A549 (cell line): Measurements from ENCODE around the gene TPRX1. TPM values are rescaled to one million over a fixed set of nuclear protein-coding genes. Genes with fewer than 3 reads are reported as not detected.

Experiments used
- ATAC-seq, 2 experiments: fragments of 200-7000 bp in 1 of 2; fragments of >200 bp in 1 of 2; cut with Nextera tagmentation in 1 of 2; cut with Tn5 transposase in 1 of 2; 3 replicates each; pipeline versions ENCODE4 v1.8.0 to v1.9.1; 2018 to 2020; ENCODE audit warnings: mild to moderate bottlenecking in 1 of 2, moderate library complexity in 1 of 2
- CTCF ChIA-PET: fragments of 300-600 bp; sonication (Branson Sonifier 250); formaldehyde crosslinking; extraction: SDS; loops from one replicate; lab custom pipeline; 2021; ENCODE audit warnings: antibody characterized with exemption, inconsistent platforms; lab: Yijun Ruan, JAX
- POLR2A ChIA-PET: fragments of 350-600 bp; formaldehyde crosslinking; extraction: SDS; loops from one replicate; lab custom pipeline; 2021; ENCODE audit warnings: antibody characterized with exemption, inconsistent platforms; lab: Yijun Ruan, JAX
- DNase-seq, 2 experiments: peaks; one replicate each; pipeline versions ENCODE4 v3.0.0 to v3.0.0-alpha.2; 2011 to 2016; ENCODE audit warnings: low read depth in 1 of 2, low spot score in 1 of 2
- FAIRE-seq: peaks from 2 replicates; lab custom pipeline; 2011; peaks lifted over from hg19 to GRCh38; lab: Jason Lieb, UNC
- H3K27ac ChIP-seq, 2 experiments: fragments of >200 bp; sonication (Bioruptor Twin); formaldehyde crosslinking; 3 replicates each; pipeline ENCODE4 v1.5.1; 2016 to 2017
- H3K4me1 ChIP-seq: fragments of >200 bp; sonication (Bioruptor Twin); formaldehyde crosslinking; 3 replicates; pipeline ENCODE4 v1.6.1; 2016
- H3K4me2 ChIP-seq: fragments of >200 bp; sonication (Bioruptor Twin); formaldehyde crosslinking; 3 replicates; pipeline ENCODE4 v1.6.1; 2016
- H3K4me3 ChIP-seq: fragments of >200 bp; sonication (Bioruptor Twin); formaldehyde crosslinking; 3 replicates; pipeline ENCODE4 v1.5.1; 2016
- H3K9me3 ChIP-seq: fragments of >200 bp; sonication (Bioruptor Twin); formaldehyde crosslinking; 3 replicates; pipeline ENCODE4 v1.6.1; 2016
- CBX2 ChIP-seq: fragments of 200-600 bp; sonication (generic); IDR thresholded peaks from 2 replicates; pipeline ENCODE4 v1.6.1; 2016; ENCODE audit warnings: low read depth, mild to moderate bottlenecking, borderline replicate concordance
- CEBPB ChIP-seq, 2 experiments: fragments of >200 bp in 1 of 2; sonication (Bioruptor Twin) in 1 of 2; formaldehyde crosslinking in 1 of 2; IDR thresholded peaks; 2 replicates each; pipeline ENCODE4 v1.6.1; 2012 to 2016
- CTCF ChIP-seq: fragments of >200 bp; sonication (Bioruptor Twin); formaldehyde crosslinking; IDR thresholded peaks from 3 replicates; pipeline ENCODE4 v1.5.1; 2016
- ESRRA ChIP-seq: fragments of 150-350 bp; IDR thresholded peaks from 2 replicates; pipeline ENCODE4 v1.6.1; 2014; ENCODE audit warnings: mild to moderate bottlenecking, low read length, borderline replicate concordance
- FOSB ChIP-seq: fragments of 250-450 bp; sonication (Bioruptor Pico); IDR thresholded peaks from 2 replicates; pipeline ENCODE4 v1.5.0; 2020; ENCODE audit warnings: mild to moderate bottlenecking, moderate library complexity
- FOXS1 ChIP-seq: fragments of 250-450 bp; sonication (Bioruptor Pico); IDR thresholded peaks from 2 replicates; pipeline ENCODE4 v1.5.0; 2020; ENCODE audit warnings: mild to moderate bottlenecking, moderate library complexity
- HDAC2 ChIP-seq: fragments of 200-600 bp; sonication (generic); IDR thresholded peaks from 2 replicates; pipeline ENCODE4 v1.6.1; 2016
- HMGXB4 ChIP-seq: fragments of 250-450 bp; sonication (Bioruptor Pico); IDR thresholded peaks from 2 replicates; pipeline ENCODE4 v1.5.0; 2021; ENCODE audit warnings: mild to moderate bottlenecking, moderate library complexity, borderline replicate concordance
- JUNB ChIP-seq: fragments of >200 bp; sonication (Bioruptor Twin); formaldehyde crosslinking; IDR thresholded peaks from 2 replicates; pipeline ENCODE4 v1.6.1; 2016
- KDM5A ChIP-seq: fragments of 200-600 bp; sonication (generic); IDR thresholded peaks from 2 replicates; pipeline ENCODE4 v1.6.1; 2016; ENCODE audit warnings: antibody characterized with exemption, mild to moderate bottlenecking
- MAX ChIP-seq: IDR thresholded peaks from 2 replicates; pipeline ENCODE4 v1.6.1; 2012
- NFE2L2 ChIP-seq: fragments of 150-350 bp; conservative IDR thresholded peaks from 2 replicates; pipeline ENCODE4 v1.6.1; 2014; ENCODE audit warnings: low read length
- POLR2AphosphoS2 ChIP-seq: conservative IDR thresholded peaks from 2 replicates; pipeline ENCODE4 v1.6.1; 2012; ENCODE audit warnings: low read length, improper control_type of control experiment, inconsistent platforms
- RAD21 ChIP-seq, 2 experiments: fragments of >200 bp in 1 of 2; sonication (Bioruptor Twin) in 1 of 2; formaldehyde crosslinking in 1 of 2; IDR thresholded peaks in 1 of 2; conservative IDR thresholded peaks in 1 of 2; 2 replicates in 1 of 2; 3 replicates in 1 of 2; pipeline ENCODE4 v1.6.1; 2012 to 2018; ENCODE audit warnings: inconsistent platforms in 1 of 2
- SMC3 ChIP-seq: fragments of >200 bp; sonication (Bioruptor Twin); formaldehyde crosslinking; IDR thresholded peaks from 3 replicates; pipeline ENCODE4 v1.6.1; 2018; ENCODE audit warnings: inconsistent platforms
- ZFP36 ChIP-seq: fragments of 450-650 bp; IDR thresholded peaks from 2 replicates; pipeline ENCODE4 v1.6.1; 2014; ENCODE audit warnings: borderline replicate concordance; ENCODE audit not compliant: partially characterized antibody
- WGBS: methylation state at CpG from one replicate; pipeline ENCODE4 v1.1.6; 2017; ENCODE audit errors: missing lambda C conversion rate; 5-methylcytosine and 5-hydroxymethylcytosine counted together
- polyA plus RNA-seq, 4 experiments: library from polyadenylated mRNA; depleted of rRNA in 3 of 4; stranded (reverse); fragments of >200 nt; fragmentation: RNase III in 1 of 4; extraction: RNeasy Plus Mini Kit Qiagen cat#74134 plus additional on column Dnase treatment in 1 of 4; gene quantifications; 2 replicates in 3 of 4; 3 replicates in 1 of 4; pipeline ENCODE4 v1.2.3, GENCODE V29; 2011 to 2017

Gene TPRX1
- polyA plus RNA-seq, 2 of the 4 experiments (the other 2 are of a cell fraction), result not detected

GRCh38 chr19:47755762-47756626, 48.4 kb downstream of the TPRX1 start:
- FAIRE-seq (no peak), ATAC-seq (peak in 1 of 2 experiments; percentile 1; a peak in 1 of 6 replicates)
- POLR2A ChIA-PET, result interaction anchor here (0.5 to 1.3 kb wide), 4 partner anchors 8 to 341 kb away, joined by 3 to 4 read pairs (median 3); partner anchors contain the start of gene NOP53

GRCh38 chr19:47755065-47755761, 49.1 kb downstream of the TPRX1 start:
- CTCF ChIA-PET, result interaction anchor here (0.8 to 42.0 kb wide), 7 partner anchors 10 to 319 kb away, joined by 3 to 1389 read pairs (median 16); partner anchors contain the start of genes EHD2 and KPTN
- no peak overlapping the region for H3K4me2 ChIP-seq
- no peak overlapping the region for H3K4me3 ChIP-seq
- no peaks in the 10 kb centered on the region for H3K9me3 ChIP-seq
- TF ChIP-seq CTCF (no peak), NFE2L2 (no peak), FOXS1 (no peak), CEBPB (IDR thresholded peaks at IDR 0.05) (no peak), FOSB (CRISPR knock-in tag) (no peak), ESRRA (no peak), SMC3 (no peak), CBX2 (no peak), HDAC2 (no peak)
- POLR2A ChIA-PET, result interaction anchor here (0.6 to 1.3 kb wide), 3 partner anchors 9 to 86 kb away, joined by 3 to 4 read pairs (median 3); partner anchors contain the start of gene NOP53
- H3K27ac ChIP-seq, result no peak overlapping the region
- ATAC-seq (0 out of 6 replicates have a peak, but pooled peaks of 1 of the 2 experiments have one; percentile 3), DNase-seq (no peak), FAIRE-seq (no peak)
- WGBS, result 94% methylated on average over 33 of the region's 36 CpGs
- H3K4me1 ChIP-seq, result no peaks in the 10 kb centered on the region; the same call in 2 of the 3 replicates

More at GRCh38 chr19:47755762-47756626, 48.4 kb downstream of the TPRX1 start:
- H3K27ac ChIP-seq, result no peak overlapping the region
- DNase-seq, result no peak
- 91% methylated on average over 27 of the region's 28 CpGs for WGBS
- CTCF ChIA-PET, result interaction anchor here (0.8 to 42.0 kb wide), 9 partner anchors 8 to 319 kb away, joined by 3 to 1389 read pairs (median 5); partner anchors contain the start of genes EHD2 and KPTN
- no peaks in the 10 kb centered on the region; the same call in 2 of the 3 replicates for H3K4me1 ChIP-seq
- H3K9me3 ChIP-seq, result no peaks in the 10 kb centered on the region
- no peak overlapping the region for H3K4me2 ChIP-seq
- H3K4me3 ChIP-seq, result no peak overlapping the region
- TF ChIP-seq ZFP36, result peak; percentile 46
- TF ChIP-seq MAX, result no peak
- TF ChIP-seq POLR2AphosphoS2, result 0 out of 2 replicates have a peak, but pooled peaks have one; percentile 45

GRCh38 chr19:47754206-47755064, 49.9 kb downstream of the TPRX1 start:
- H3K9me3 ChIP-seq, result no peaks in the 10 kb centered on the region
- no peak overlapping the region for H3K4me3 ChIP-seq
- WGBS, result 94% methylated on average over 34 of the region's 37 CpGs
- ChIA-PET POLR2A (interaction anchor here (1.3 kb wide), 1 partner anchor 10 kb away, joined by 3 read pairs; no protein-coding TSS in a partner anchor), CTCF (interaction anchor here (0.9 to 42.0 kb wide), 6 partner anchors 11 to 318 kb away, joined by 3 to 1389 read pairs (median 10); partner anchors contain the start of gene EHD2)
- ATAC-seq (peak; percentile 3 to 4; a peak in 3 of 6 replicates), FAIRE-seq (no peak), DNase-seq (no peak)
- H3K27ac ChIP-seq, result no peak overlapping the region
- no peaks in the 10 kb centered on the region; the same call in 2 of the 3 replicates for H3K4me1 ChIP-seq
- H3K4me2 ChIP-seq, result no peak overlapping the region
- TF ChIP-seq RAD21 (conservative IDR thresholded peaks at IDR 0.05 in 1 of 2, IDR thresholded peaks at IDR 0.05 in 1 of 2) (no peak), HMGXB4 (CRISPR knock-in tag) (no peak), POLR2AphosphoS2 (no peak), JUNB (no peak), KDM5A (no peak), HDAC2 (no peak)
